ENCODE measurements around the gene B3GALT4. TPM values are rescaled to one million over a fixed set of nuclear protein-coding genes. Genes with fewer than 3 reads are reported as not detected.

B3GALT4 gene
- total and polyA plus RNA-seq, 2 of the 13 experiments (the other 11 are each of a cell fraction or from before 2014, with no cell fraction given), result 0.04 to 0.27 TPM

DNA sequence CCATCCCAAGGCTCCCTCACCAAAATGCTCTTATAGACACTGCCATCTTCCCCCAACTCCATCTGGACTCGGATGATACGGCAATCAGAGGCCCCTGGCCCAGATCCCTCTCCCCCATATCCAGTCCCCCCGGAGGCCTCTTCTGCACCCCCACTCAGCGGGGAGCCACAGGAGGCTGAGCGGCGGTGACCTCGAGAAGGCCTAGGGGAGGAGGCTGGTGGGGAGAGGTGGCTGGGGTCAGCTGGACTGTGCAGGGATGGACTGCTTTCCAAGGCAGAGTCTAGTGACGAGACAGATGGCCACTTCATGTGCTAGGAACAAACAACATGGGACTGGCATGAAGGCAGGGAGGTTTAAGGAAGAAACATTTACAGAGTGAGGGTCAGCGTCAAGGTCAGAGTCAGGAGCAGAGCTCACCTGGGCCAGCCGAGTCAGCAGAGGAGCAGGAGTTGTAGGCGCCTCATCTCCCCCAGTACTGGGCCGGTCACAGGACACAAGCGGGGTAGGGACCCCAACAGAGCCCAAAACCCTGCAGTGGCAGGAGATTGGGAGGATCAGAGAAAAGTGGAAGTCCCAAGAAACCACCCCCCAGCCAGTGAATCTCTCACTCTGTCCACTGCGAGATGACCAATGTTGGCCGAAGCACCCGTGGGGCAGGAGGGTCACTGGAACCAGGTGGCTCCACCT is 16.2 kb downstream of the B3GALT4 start (continued):
- TF ChIP-seq ELF4 (CRISPR knock-in tag; IDR thresholded peaks at IDR 0.05; ENCODE audit: borderline replicate concordance), result no peak
- 0 out of 2 replicates have a peak, but pooled peaks have one; percentile 24 for TF ChIP-seq SSRP1 (CRISPR knock-in tag; IDR thresholded peaks at IDR 0.05)
- no peak for TF ChIP-seq JUN (CRISPR knock-in tag; IDR thresholded peaks at IDR 0.05)
- TF ChIP-seq ZNF121 (CRISPR knock-in tag; IDR thresholded peaks at IDR 0.05), result no peak
- TF ChIP-seq ZNF143 (CRISPR knock-in tag; IDR thresholded peaks at IDR 0.05), result no peak
- TF ChIP-seq NR2C2 (CRISPR knock-in tag; IDR thresholded peaks at IDR 0.05; ENCODE audit: borderline replicate concordance), result no peak
- TF ChIP-seq ZNF883 (CRISPR knock-in tag; IDR thresholded peaks at IDR 0.05; ENCODE audit: not compliant biosample characterization), result no peak
- TF ChIP-seq RBM22 (optimal IDR thresholded peaks at IDR 0.05; ENCODE audit: low read length), result peak; percentile 48
- TF ChIP-seq JDP2 (CRISPR knock-in tag; IDR thresholded peaks at IDR 0.05; ENCODE audit: borderline replicate concordance), result no peak
- no peak for TF ChIP-seq SIX4 (CRISPR knock-in tag; IDR thresholded peaks at IDR 0.05)
- no peak for TF ChIP-seq NAIF1 (CRISPR knock-in tag; IDR thresholded peaks at IDR 0.05; ENCODE audit: borderline replicate concordance)
- TF ChIP-seq, protein P1, sequence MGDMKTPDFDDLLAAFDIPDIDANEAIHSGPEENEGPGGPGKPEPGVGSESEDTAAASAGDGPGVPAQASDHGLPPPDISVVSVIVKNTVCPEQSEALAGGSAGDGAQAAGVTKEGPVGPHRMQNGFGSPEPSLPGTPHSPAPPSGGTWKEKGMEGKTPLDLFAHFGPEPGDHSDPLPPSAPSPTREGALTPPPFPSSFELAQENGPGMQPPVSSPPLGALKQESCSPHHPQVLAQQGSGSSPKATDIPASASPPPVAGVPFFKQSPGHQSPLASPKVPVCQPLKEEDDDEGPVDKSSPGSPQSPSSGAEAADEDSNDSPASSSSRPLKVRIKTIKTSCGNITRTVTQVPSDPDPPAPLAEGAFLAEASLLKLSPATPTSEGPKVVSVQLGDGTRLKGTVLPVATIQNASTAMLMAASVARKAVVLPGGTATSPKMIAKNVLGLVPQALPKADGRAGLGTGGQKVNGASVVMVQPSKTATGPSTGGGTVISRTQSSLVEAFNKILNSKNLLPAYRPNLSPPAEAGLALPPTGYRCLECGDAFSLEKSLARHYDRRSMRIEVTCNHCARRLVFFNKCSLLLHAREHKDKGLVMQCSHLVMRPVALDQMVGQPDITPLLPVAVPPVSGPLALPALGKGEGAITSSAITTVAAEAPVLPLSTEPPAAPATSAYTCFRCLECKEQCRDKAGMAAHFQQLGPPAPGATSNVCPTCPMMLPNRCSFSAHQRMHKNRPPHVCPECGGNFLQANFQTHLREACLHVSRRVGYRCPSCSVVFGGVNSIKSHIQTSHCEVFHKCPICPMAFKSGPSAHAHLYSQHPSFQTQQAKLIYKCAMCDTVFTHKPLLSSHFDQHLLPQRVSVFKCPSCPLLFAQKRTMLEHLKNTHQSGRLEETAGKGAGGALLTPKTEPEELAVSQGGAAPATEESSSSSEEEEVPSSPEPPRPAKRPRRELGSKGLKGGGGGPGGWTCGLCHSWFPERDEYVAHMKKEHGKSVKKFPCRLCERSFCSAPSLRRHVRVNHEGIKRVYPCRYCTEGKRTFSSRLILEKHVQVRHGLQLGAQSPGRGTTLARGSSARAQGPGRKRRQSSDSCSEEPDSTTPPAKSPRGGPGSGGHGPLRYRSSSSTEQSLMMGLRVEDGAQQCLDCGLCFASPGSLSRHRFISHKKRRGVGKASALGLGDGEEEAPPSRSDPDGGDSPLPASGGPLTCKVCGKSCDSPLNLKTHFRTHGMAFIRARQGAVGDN (CRISPR knock-in tag; IDR thresholded peaks at IDR 0.05), result 0 out of 2 replicates have a peak, but pooled peaks have one; percentile 15
- peak; percentile 67 for TF ChIP-seq AGO2 (optimal IDR thresholded peaks at IDR 0.05; ENCODE audit: low read depth, low read length)
- TF ChIP-seq, protein P2, sequence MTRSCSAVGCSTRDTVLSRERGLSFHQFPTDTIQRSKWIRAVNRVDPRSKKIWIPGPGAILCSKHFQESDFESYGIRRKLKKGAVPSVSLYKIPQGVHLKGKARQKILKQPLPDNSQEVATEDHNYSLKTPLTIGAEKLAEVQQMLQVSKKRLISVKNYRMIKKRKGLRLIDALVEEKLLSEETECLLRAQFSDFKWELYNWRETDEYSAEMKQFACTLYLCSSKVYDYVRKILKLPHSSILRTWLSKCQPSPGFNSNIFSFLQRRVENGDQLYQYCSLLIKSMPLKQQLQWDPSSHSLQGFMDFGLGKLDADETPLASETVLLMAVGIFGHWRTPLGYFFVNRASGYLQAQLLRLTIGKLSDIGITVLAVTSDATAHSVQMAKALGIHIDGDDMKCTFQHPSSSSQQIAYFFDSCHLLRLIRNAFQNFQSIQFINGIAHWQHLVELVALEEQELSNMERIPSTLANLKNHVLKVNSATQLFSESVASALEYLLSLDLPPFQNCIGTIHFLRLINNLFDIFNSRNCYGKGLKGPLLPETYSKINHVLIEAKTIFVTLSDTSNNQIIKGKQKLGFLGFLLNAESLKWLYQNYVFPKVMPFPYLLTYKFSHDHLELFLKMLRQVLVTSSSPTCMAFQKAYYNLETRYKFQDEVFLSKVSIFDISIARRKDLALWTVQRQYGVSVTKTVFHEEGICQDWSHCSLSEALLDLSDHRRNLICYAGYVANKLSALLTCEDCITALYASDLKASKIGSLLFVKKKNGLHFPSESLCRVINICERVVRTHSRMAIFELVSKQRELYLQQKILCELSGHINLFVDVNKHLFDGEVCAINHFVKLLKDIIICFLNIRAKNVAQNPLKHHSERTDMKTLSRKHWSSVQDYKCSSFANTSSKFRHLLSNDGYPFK (CRISPR knock-in tag; IDR thresholded peaks at IDR 0.05; ENCODE audit: borderline replicate concordance), result no peak
- TF ChIP-seq ZNF331 (CRISPR knock-in tag; IDR thresholded peaks at IDR 0.05), result no peak
- no peak for TF ChIP-seq HMG20B (CRISPR knock-in tag; conservative IDR thresholded peaks at IDR 0.05)
- no peak for TF ChIP-seq CHD2 (IDR thresholded peaks at IDR 0.05; ENCODE audit: low read depth, low read length)
- TF ChIP-seq PAWR (CRISPR knock-in tag; IDR thresholded peaks at IDR 0.05; ENCODE audit: borderline replicate concordance), result no peak
- no peak for TF ChIP-seq ZNF747 (CRISPR knock-in tag; IDR thresholded peaks at IDR 0.05; ENCODE audit: borderline replicate concordance)
